Ovary (tissue), 9 donors: Measurements from ENCODE around the gene SAMM50. TPM values are rescaled to one million over a fixed set of nuclear protein-coding genes. Genes with fewer than 3 reads are reported as not detected.
A peak's percentile ranks its signal among the peaks of the same experiment; 100 is the strongest.

ENCODE experiments used
- DNase-seq, 5 donors: peaks; one replicate each; pipeline ENCODE4 v3.0.0-alpha.2; 2019 to 2020
- H3K27ac ChIP-seq, 2 donors: fragments of 200-600 bp; one replicate each; pipeline versions ENCODE4 v1.5.1 to v1.8.0; 2019 to 2022
- H3K27me3 ChIP-seq: fragments of 200-600 bp; one replicate; pipeline ENCODE4 v1.8.0; 2022
- H3K36me3 ChIP-seq: fragments of 200-600 bp; sonication (generic); one replicate; pipeline ENCODE4 v1.5.1; 2019
- H3K4me1 ChIP-seq: one replicate; pipeline ENCODE4 v1.8.1; 2013; ENCODE audit warnings: mild to moderate bottlenecking, moderate library complexity; ENCODE audit not compliant: insufficient read depth
- H3K4me3 ChIP-seq: fragments of 200-600 bp; sonication (generic); one replicate; pipeline ENCODE4 v1.5.1; 2017
- H3K9me3 ChIP-seq, 2 donors: fragments of 200-600 bp in 1 of 2; sonication (generic) in 1 of 2; one replicate each; pipeline versions ENCODE4 v1.5.1 to v1.8.1; 2013 to 2019; ENCODE audit warnings: mild to moderate bottlenecking in 1 of 2, moderate library complexity in 1 of 2
- EP300 ChIP-seq: sonication (generic); formaldehyde crosslinking; IDR thresholded peaks from one replicate; pipeline ENCODE4 v1.6.1; 2017; ENCODE audit warnings: antibody characterized with exemption
- POLR2A ChIP-seq: fragments of 450-650 bp; IDR thresholded peaks from one replicate; pipeline ENCODE4 v1.6.1; 2017; ENCODE audit warnings: antibody characterized with exemption, mild to moderate bottlenecking, moderate library complexity
- WGBS, 3 donors: extraction: QIAGEN DNeasy Blood & Tissue Kit in 1 of 3; methylation state at CpG; one replicate each; pipeline versions ENCODE4 v1.1.5 to v1.1.7; 2013 to 2017; 5-methylcytosine and 5-hydroxymethylcytosine counted together
- intact Hi-C, 4 donors: fragments of 100-400 bp; cut with DNase I; formaldehyde crosslinking; loops; one replicate each; pipeline versions ENCODE4 v1.11.0 to v1.15.1; 2022 to 2023
- polyA plus RNA-seq, 2 donors: library from polyadenylated mRNA; stranded (reverse); fragments of 200-250 nt in 1 of 2; fragments of 350-450 nt in 1 of 2; fragmentation: Illumina TruSeq in 1 of 2; extraction: RNeasy Lipid Tissue Mini Kit (QIAGEN cat#74804) in 1 of 2; gene quantifications; one replicate each; pipeline ENCODE4 v1.2.3, GENCODE V29; 2013 to 2014
- total RNA-seq, 7 donors: library from RNA; depleted of rRNA in 2 of 7; stranded (reverse); fragments of >200 nt in 2 of 7; fragmentation: NEBNext Ultra II Directional in 3 of 7; extraction: Animal tissue kit (Norgen Biotek cat#: 25700) in 3 of 7; gene quantifications; one replicate each; pipeline versions ENCODE4 v1.1.0 to v1.2.4, GENCODE V29; 2016 to 2023
- TF ChIP-seq, protein P1 (sequence below), 3 donors: fragments of 450-650 bp in 2 of 3; fragments of 200-600 bp in 1 of 3; IDR thresholded peaks; one replicate each; pipeline versions ENCODE4 v1.5.1 to v1.8.0; 2016 to 2022; ENCODE audit warnings: antibody characterized with exemption in 3 of 3, mild to moderate bottlenecking in 1 of 3
- donor health status: DM: no; HTN: no; CAD: no; lungs with moderate emphysema.
- donor health status: DM: no; HTN: no; CAD: no.
- donor health status: Bipolar disorder and iron deficiency.
- donor health status: DM: yes; HTN: yes; CAD: no.
- donor health status: DM: no; HTN: no; CAD: no.
- donor health status: DM: yes; HTN: yes; CAD: no.

SAMM50 gene
- total and polyA plus RNA-seq, 9 donors, result 18.0 to 60.2 (median 42.4) TPM

DNA sequence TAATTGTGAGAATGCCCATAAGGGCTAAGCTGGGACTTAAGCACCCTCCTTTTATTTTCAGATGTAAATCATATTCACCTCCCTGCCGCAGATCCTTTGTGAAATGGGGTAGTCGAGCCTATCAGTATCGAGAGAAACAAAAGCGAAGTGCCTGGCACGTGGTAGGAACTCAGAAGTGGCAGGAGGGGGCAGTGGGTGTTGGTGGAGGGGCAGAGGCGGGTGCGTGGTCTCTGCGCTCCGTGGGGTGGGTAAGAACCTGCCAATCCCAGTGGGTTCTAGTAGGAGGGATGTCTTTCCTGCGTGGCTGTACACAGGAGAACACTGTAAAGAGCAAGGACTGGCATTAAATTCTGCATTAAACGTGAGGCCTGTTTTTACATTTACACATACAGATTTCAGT is 47.1 kb downstream of the SAMM50 start:
- Histone ChIP-seq H3K36me3 (no peaks in the 10 kb centered on the region), H3K27ac (peak overlapping the region in 1 of 2 donors; percentile 12), H3K27me3 (no peaks in the 10 kb centered on the region), H3K9me3 (no peaks in the 10 kb centered on the region), H3K4me1 (peaks cover 21% of the 10 kb centered on the region), H3K4me3 (no peak overlapping the region)
- no peak for DNase-seq
- intact Hi-C loops, result loop anchor here in 1 of 4 donors (5.0 kb wide), 1 partner anchor 75 kb away; no protein-coding TSS in a partner anchor
- 38 to 66% (median 46%) methylated on average over 11 of the region's 11 CpGs for WGBS, 3 donors
- TF ChIP-seq, protein P1, sequence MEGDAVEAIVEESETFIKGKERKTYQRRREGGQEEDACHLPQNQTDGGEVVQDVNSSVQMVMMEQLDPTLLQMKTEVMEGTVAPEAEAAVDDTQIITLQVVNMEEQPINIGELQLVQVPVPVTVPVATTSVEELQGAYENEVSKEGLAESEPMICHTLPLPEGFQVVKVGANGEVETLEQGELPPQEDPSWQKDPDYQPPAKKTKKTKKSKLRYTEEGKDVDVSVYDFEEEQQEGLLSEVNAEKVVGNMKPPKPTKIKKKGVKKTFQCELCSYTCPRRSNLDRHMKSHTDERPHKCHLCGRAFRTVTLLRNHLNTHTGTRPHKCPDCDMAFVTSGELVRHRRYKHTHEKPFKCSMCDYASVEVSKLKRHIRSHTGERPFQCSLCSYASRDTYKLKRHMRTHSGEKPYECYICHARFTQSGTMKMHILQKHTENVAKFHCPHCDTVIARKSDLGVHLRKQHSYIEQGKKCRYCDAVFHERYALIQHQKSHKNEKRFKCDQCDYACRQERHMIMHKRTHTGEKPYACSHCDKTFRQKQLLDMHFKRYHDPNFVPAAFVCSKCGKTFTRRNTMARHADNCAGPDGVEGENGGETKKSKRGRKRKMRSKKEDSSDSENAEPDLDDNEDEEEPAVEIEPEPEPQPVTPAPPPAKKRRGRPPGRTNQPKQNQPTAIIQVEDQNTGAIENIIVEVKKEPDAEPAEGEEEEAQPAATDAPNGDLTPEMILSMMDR (IDR thresholded peaks at IDR 0.05), result no peak
- no peak for TF ChIP-seq POLR2A
- TF ChIP-seq EP300, result no peak

DNA sequence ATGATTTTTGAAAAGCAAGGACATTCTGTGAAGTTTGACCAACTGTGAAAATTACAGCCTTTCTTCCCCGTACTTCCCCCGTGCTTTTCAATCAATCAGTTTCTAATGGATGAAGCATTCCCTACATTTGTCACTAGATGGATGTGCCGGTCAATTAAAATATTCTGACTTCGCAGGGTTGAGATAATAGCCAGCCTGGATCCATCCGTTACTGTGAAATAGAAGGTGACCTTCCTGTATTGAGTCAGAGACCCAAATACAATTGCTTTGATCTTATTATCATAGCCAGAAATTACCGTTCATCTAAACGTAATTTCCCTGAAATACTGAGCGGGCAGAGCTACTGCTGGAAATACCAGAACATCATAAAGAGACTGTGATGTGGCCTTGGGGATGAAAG is 47.8 kb downstream of the SAMM50 start:
- Histone ChIP-seq H3K36me3 (no peaks in the 10 kb centered on the region), H3K4me1 (peaks cover 21% of the 10 kb centered on the region), H3K27me3 (no peaks in the 10 kb centered on the region), H3K27ac (no peak overlapping the region), H3K9me3 (no peaks in the 10 kb centered on the region), H3K4me3 (no peak overlapping the region)
- whole genome bisulfite sequencing, 3 donors, result 20 to 39% (median 26%) methylated on average over 8 of the region's 8 CpGs
- intact Hi-C loops, result loop anchor here in 1 of 4 donors (5.0 kb wide), 1 partner anchor 74 kb away; no protein-coding TSS in a partner anchor
- no peak for DNase-seq
- TF ChIP-seq EP300, result no peak

DNA sequence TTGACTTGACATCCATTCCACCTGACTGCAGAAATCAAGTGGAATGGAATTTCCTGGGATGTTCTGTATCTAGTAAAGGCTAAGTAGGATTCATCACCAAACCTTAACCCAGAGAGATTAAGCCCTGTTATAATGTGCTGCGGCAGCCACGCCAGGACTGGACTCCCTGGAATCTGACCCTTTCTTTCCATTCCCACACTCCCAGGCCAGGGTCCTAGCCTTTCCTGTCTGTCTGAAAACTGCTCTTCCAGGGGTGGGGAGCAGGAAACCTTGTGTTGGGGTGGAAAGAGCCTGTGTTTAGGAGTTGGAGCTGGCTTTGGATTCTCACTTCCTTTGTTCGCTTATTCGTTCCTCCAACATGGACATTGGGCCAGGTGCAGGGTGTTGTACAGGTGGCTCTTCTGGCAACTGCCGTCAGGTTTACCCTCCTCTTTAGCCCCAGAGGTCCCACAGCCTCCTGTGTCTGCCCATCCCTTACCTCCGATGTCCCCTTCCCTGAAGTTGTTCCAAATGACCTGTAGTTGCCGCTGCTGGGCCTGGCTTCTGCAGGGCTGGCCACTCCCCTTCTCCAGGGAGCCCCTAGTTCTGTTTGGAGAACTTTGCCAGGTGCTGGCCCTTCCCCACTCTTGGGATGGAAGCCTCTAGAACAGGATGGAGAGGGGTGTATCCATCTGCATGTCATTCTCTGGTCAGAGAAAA is 48.3 kb downstream of the SAMM50 start:
- Histone ChIP-seq H3K36me3 (no peaks in the 10 kb centered on the region), H3K27ac (no peak overlapping the region), H3K27me3 (no peaks in the 10 kb centered on the region), H3K9me3 (no peaks in the 10 kb centered on the region), H3K4me3 (no peak overlapping the region), H3K4me1 (peaks cover 19% of the 10 kb centered on the region)
- TF ChIP-seq, protein P1 (IDR thresholded peaks at IDR 0.05), result no peak
- TF ChIP-seq POLR2A (no peak), EP300 (no peak)
- intact Hi-C loops, result loop anchor here in 1 of 4 donors (5.0 kb wide), 1 partner anchor 74 kb away; no protein-coding TSS in a partner anchor
- DNase-seq, result no peak
- 68 to 71% (median 70%) methylated on average over 7 of the region's 7 CpGs for WGBS, 3 donors

DNA sequence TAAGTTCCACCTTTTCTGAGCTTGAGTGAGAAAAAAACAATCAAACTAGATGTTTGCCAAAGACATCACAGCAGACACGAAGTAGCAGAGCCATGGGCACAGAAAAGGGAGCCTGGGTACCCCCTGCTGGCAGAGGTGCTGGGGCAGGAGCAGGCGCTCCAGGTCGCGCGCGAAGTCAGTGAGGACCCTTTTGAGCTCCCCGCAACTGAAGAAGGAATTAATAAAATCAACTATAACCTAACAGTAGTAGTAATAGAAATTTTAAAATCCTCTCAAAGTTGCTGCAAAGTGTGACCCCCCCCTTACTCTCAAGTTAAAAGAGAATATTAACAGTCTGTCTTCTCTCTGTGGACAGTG is 48.8 kb downstream of the SAMM50 start:
- TF ChIP-seq POLR2A, result no peak
- no peak for TF ChIP-seq EP300
- TF ChIP-seq, protein P1 (IDR thresholded peaks at IDR 0.05), result no peak
- H3K27me3 ChIP-seq, result no peaks in the 10 kb centered on the region
- no peaks in the 10 kb centered on the region for H3K36me3 ChIP-seq
- 89 to 94% (median 93%) methylated on average over 7 of the region's 7 CpGs for WGBS, 3 donors
- H3K27ac ChIP-seq, result no peak overlapping the region
- H3K4me3 ChIP-seq, result no peak overlapping the region
- intact Hi-C loops, result loop anchor here in 1 of 4 donors (5.0 kb wide), 1 partner anchor 73 kb away; no protein-coding TSS in a partner anchor
- peaks cover 16% of the 10 kb centered on the region for H3K4me1 ChIP-seq
- DNase-seq, result no peak
- H3K9me3 ChIP-seq, result no peaks in the 10 kb centered on the region

DNA sequence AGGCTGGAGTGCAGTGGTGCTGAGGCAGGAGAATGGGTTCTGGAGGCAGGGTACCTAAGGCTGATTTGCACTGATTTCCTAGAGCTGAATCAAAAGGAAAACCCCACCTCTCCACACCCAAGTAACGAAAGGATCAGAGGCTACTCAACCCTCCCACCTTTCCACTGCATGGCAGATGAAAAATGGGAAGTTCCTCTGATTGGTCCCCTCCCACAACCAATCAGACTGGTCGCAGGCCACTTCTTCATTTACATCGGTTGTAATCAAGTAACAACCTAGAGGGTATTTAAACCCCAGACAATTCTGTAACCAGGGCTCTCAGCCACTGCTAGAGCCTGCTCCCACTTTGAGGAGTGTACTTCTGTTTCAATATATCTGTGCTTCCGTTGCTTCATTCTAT is 50.3 kb downstream of the SAMM50 start:
- intact Hi-C loops, result no loop called here
- Histone ChIP-seq H3K36me3 (no peaks in the 10 kb centered on the region), H3K9me3 (no peaks in the 10 kb centered on the region), H3K4me3 (no peak overlapping the region), H3K27me3 (no peaks in the 10 kb centered on the region), H3K27ac (no peak overlapping the region), H3K4me1 (peaks cover 16% of the 10 kb centered on the region)
- TF ChIP-seq, protein P1 (IDR thresholded peaks at IDR 0.05), result no peak
- TF ChIP-seq EP300, result no peak
- TF ChIP-seq POLR2A, result no peak
- WGBS, 3 donors, result 92 to 96% (median 93%) methylated on average over 4 of the region's 4 CpGs
- DNase-seq, result no peak
